ENCODE data around the gene HEPHL1.

DNA sequence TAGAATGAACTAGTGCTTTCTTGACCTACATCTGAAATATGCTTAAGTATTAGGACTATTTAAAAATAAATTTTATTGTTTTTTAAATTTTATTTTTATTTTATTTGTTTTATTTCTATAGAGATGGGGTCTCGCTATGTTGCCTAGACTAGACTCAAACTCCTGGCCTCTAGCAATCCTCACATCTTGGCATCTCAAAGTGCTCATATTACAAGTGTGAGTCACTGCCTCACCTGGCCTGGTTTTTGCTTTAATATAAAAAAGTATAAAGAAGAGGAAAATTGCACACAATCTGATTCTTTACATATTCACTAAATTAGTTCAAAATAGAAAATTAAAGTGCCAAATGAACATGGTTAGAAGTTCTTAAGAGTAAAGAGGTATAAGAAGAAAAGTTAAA is 37.5 kb downstream of the HEPHL1 start:
- TF ChIP-seq, protein P1, sequence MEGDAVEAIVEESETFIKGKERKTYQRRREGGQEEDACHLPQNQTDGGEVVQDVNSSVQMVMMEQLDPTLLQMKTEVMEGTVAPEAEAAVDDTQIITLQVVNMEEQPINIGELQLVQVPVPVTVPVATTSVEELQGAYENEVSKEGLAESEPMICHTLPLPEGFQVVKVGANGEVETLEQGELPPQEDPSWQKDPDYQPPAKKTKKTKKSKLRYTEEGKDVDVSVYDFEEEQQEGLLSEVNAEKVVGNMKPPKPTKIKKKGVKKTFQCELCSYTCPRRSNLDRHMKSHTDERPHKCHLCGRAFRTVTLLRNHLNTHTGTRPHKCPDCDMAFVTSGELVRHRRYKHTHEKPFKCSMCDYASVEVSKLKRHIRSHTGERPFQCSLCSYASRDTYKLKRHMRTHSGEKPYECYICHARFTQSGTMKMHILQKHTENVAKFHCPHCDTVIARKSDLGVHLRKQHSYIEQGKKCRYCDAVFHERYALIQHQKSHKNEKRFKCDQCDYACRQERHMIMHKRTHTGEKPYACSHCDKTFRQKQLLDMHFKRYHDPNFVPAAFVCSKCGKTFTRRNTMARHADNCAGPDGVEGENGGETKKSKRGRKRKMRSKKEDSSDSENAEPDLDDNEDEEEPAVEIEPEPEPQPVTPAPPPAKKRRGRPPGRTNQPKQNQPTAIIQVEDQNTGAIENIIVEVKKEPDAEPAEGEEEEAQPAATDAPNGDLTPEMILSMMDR (IDR thresholded peaks at IDR 0.05; ENCODE audit: borderline replicate concordance, extremely low read depth, low read length, poor library complexity, severe bottlenecking) = no peak
- no peak for TF ChIP-seq EZH2 (IDR thresholded peaks at IDR 0.05; ENCODE audit: borderline replicate concordance, low read depth, low read length, severe bottlenecking)
